Measurements from ENCODE around the gene ETHE1.

- TF ChIP-seq CTCF (IDR thresholded peaks at IDR 0.05) (no peak), POLR2AphosphoS5 (IDR thresholded peaks at IDR 0.05) (no peak), POLR2A (IDR thresholded peaks at IDR 0.05) (no peak)
Observed at GRCh38 chr19:43563816-43564457, 36.9 kb upstream of the ETHE1 start.
